Stimulated activated CD4-positive, alpha-beta T cell treated with anti-CD3 and anti-CD28 coated beads, TNF-alpha, amount 100 ng/mL, for 1 hour (primary cell): ENCODE results near the gene NBAS.

ENCODE experiments used
- DNase-seq, 3 donors: peaks; one replicate each; pipeline ENCODE4 v3.0.0-alpha.2; 2020; ENCODE audit warnings: low read depth in 3 of 3, low spot score in 1 of 3

NBAS gene

GRCh38 chr2:15560988-15561573 lies at the start of gene NBAS:
Gene NBAS (minus strand): TSS chr2:15561334. CDS start chr2:15561304, 30 bp downstream.
- DNase-seq, result peak; percentile 36 to 60 (median 41)

- DNase-seq, result no peak
These were observed 49.4 kb upstream of the NBAS start for GRCh38 chr2:15610430-15610952.

GRCh38 chr2:15609341-15610042 lies 48.4 kb upstream of the NBAS start:
- DNase-seq, result no peak

GRCh38 chr2:15608392-15608761 lies 47.2 kb upstream of the NBAS start:
- DNase-seq, result no peak

GRCh38 chr2:15607709-15608391 lies 46.7 kb upstream of the NBAS start:
- DNase-seq, result no peak

GRCh38 chr2:15606481-15607441 lies 45.6 kb upstream of the NBAS start:
- no peak for DNase-seq

- no peak for DNase-seq
These were observed 44.6 kb upstream of the NBAS start for GRCh38 chr2:15605721-15606120.

- no peak for DNase-seq
These were observed 42.8 kb upstream of the NBAS start for GRCh38 chr2:15603948-15604347.

GRCh38 chr2:15603044-15603765 lies 42.1 kb upstream of the NBAS start:
- DNase-seq, result no peak

- DNase-seq, result no peak
These were observed 41.3 kb upstream of the NBAS start for GRCh38 chr2:15602393-15602792.

GRCh38 chr2:15601681-15602080 lies 40.5 kb upstream of the NBAS start:
- DNase-seq, result no peak

- DNase-seq, result no peak
These were observed 38.9 kb upstream of the NBAS start for GRCh38 chr2:15599994-15600393.

- DNase-seq, result no peak
These were observed 35.8 kb upstream of the NBAS start for GRCh38 chr2:15596968-15597367.

GRCh38 chr2:15596350-15596749 lies 35.2 kb upstream of the NBAS start:
- DNase-seq, result no peak

- no peak for DNase-seq
These were observed 34.8 kb upstream of the NBAS start for GRCh38 chr2:15595936-15596335.

GRCh38 chr2:15595342-15595905 lies 34.3 kb upstream of the NBAS start:
- DNase-seq, result no peak

- no peak for DNase-seq
These were observed 33.4 kb upstream of the NBAS start for GRCh38 chr2:15594291-15595256.

GRCh38 chr2:15593327-15593705 lies 32.2 kb upstream of the NBAS start:
- no peak for DNase-seq
